NT2/D1 (cell line): ENCODE results near the gene TBL3.
A peak's percentile ranks its signal among the peaks of the same experiment; 100 is the strongest.

Experiments
- DNase-seq: peaks from one replicate; pipeline ENCODE4 v3.0.0-alpha.2; 2011; ENCODE audit warnings: low read depth, low spot score
- H3K27me3 ChIP-seq: 2 replicates; pipeline ENCODE4 v1.6.0; 2011; ENCODE audit warnings: mild to moderate bottlenecking; ENCODE audit not compliant: insufficient read length, insufficient read depth
- H3K36me3 ChIP-seq: 2 replicates; pipeline ENCODE4 v1.6.1; 2011; ENCODE audit warnings: mild to moderate bottlenecking, low read length, mixed read lengths; ENCODE audit not compliant: insufficient read depth, insufficient read length
- H3K4me1 ChIP-seq: 2 replicates; pipeline ENCODE4 v1.5.1; 2011; ENCODE audit not compliant: insufficient read depth, insufficient read length
- H3K4me3 ChIP-seq: 2 replicates; pipeline ENCODE4 v1.5.1; 2011; ENCODE audit warnings: low read depth; ENCODE audit not compliant: insufficient read length
- H3K9ac ChIP-seq: 2 replicates; pipeline ENCODE4 v1.6.0; 2011; ENCODE audit warnings: low read depth; ENCODE audit not compliant: insufficient read length
- H3K9me3 ChIP-seq: 2 replicates; pipeline ENCODE4 v1.5.1; 2011; ENCODE audit warnings: mild to moderate bottlenecking, low read length; ENCODE audit not compliant: insufficient read depth
- SUZ12 ChIP-seq: IDR thresholded peaks from 2 replicates; pipeline ENCODE4 v1.6.1; 2011; ENCODE audit not compliant: insufficient read length, insufficient read depth; ENCODE audit errors: extremely low read depth
- YY1 ChIP-seq: IDR thresholded peaks from 2 replicates; pipeline ENCODE4 v1.6.1; 2011; ENCODE audit not compliant: insufficient read length, insufficient read depth
- ZNF274 ChIP-seq: IDR thresholded peaks from 2 replicates; pipeline ENCODE4 v1.6.1; 2011; ENCODE audit warnings: mild to moderate bottlenecking, low read depth, low read length

The TBL3 gene

DNA sequence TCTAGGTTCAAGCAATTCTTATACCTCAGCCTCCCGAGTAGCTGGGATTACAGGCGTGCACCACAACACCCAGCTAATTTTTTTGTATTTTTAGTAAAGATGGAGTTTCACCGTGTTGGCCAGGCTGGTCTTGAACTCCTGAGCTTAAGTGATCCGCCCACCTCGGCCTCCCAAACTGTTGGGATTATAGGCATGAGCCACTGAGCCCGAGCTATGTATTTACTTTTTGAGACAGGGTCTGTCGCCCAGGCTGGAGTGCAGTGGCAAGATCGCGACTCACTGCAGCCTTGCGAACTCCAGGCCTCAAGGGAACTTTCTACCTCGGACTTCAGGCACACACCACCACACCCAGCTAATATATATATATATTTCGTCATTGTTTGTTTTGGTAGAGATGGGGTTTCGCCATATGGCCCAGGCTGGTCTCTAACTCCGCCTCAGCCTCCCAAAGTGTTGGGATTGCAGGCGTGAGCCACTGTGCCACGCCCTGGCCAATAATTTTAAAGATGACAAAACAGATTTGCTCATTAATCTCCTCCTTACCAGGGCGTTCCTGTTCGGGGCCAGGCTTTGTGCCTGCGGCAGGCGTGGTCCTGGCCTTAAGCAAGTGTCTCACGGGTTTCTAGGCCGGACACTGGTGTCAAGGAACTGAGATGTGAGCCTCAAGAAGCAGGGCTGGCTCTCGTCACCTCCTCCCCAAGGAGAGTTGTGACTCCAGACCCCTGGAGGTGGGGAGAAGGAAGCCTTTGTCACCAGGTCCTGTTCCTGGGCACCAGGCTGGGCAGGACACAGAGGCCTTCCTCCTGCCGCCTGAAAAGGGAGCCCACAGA is 43.5 kb downstream of the TBL3 start:
- peaks cover 17% of the 10 kb centered on the region for H3K27me3 ChIP-seq
- TF ChIP-seq YY1 (no peak), ZNF274 (no peak), SUZ12 (no peak)
- no peaks in the 10 kb centered on the region for H3K9me3 ChIP-seq
- peaks cover 4% of the 10 kb centered on the region for H3K36me3 ChIP-seq
- no peak overlapping the region for H3K4me3 ChIP-seq
- DNase-seq, result no peak
- peak overlapping the region; percentile 1 for H3K9ac ChIP-seq
- peaks cover 13% of the 10 kb centered on the region for H3K4me1 ChIP-seq

DNA sequence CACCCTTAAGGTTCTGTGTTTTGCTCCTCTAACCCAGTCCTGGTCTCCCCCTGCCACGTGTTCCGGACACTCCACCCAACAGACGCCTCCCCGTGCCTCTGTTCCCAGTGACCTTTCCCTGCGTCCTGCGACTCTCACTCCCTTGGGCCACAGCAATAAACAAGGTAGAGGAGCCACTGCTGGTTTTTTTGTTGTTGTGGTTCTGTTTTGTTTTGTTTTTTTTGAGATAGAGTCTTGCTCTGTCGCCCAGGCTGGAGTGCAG is 44.0 kb downstream of the TBL3 start:
- H3K27me3 ChIP-seq, result peaks cover 22% of the 10 kb centered on the region
- H3K4me1 ChIP-seq, result peaks cover 13% of the 10 kb centered on the region
- H3K9ac ChIP-seq, result peak overlapping the region; percentile 1
- DNase-seq, result no peak
- H3K36me3 ChIP-seq, result peaks cover under 1% of the 10 kb centered on the region
- no peaks in the 10 kb centered on the region for H3K9me3 ChIP-seq
- no peak for TF ChIP-seq SUZ12
- TF ChIP-seq YY1, result no peak
- TF ChIP-seq ZNF274, result no peak
- no peak overlapping the region for H3K4me3 ChIP-seq

DNA sequence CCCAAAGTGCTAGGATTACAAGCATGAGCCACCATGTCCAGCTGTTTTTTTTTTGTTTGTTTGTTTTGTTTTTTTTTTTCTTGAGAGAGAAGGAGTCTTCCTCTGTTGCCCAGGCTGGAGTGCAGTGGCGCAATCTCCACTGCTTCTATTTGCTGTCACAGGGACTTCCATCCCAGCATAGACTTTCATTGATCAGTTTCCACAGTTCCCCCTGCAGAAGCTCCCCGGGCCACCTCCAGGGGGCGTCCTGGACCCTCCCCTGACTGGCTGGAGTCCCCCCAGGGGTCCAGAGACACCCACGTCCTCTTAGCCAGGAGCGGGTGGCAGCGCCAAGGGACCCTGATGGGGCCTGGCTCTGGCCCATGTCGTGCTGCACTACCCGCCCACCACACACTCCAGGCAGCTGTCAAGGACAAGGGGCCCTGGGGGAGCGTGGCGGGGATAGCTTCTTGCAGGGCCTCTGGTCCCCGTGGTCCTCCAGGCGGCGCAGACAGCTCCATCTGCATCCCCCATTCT is 44.6 kb downstream of the TBL3 start:
- H3K4me1 ChIP-seq, result peaks cover 13% of the 10 kb centered on the region
- no peak for DNase-seq
- no peak overlapping the region for H3K9ac ChIP-seq
- TF ChIP-seq SUZ12, result no peak
- no peak for TF ChIP-seq ZNF274
- no peak for TF ChIP-seq YY1
- peaks cover 25% of the 10 kb centered on the region for H3K27me3 ChIP-seq
- no peaks in the 10 kb centered on the region for H3K9me3 ChIP-seq
- H3K4me3 ChIP-seq, result no peak overlapping the region
- no peaks in the 10 kb centered on the region for H3K36me3 ChIP-seq

DNA sequence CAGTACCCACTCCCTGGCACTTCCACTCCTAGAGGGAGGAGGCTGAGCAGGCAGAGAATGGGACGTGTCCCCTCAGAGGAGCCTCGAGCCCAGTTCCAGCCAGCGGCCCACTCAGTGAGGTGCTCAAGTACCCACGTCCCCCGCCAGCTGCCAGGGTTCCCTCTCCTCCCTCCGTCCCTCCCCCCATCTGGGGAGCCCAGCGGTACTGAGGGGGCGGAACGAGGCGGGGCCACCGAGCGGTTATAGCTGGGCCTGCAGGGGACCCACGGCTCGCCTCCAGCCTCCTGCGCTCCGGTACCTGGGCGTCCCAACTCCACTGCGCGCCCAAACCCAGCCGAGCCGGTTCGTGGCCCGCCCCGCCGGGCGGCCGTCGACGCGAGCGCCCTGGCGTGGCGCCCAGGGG is 47.7 kb downstream of the TBL3 start, which contains the start of gene NPW:
NPW (plus strand) TSS at position 268 of the 403 bp plus-strand sequence.
- Histone ChIP-seq H3K36me3 (no peaks in the 10 kb centered on the region), H3K9me3 (no peaks in the 10 kb centered on the region), H3K4me1 (peaks cover 14% of the 10 kb centered on the region), H3K27me3 (peaks cover 25% of the 10 kb centered on the region), H3K4me3 (peak within 1 kb of the TSS; percentile 56), H3K9ac (peak within 1 kb of the TSS; percentile 79)
- TF ChIP-seq YY1 (no peak), ZNF274 (no peak), SUZ12 (no peak)
- DNase-seq, result no peak

DNA sequence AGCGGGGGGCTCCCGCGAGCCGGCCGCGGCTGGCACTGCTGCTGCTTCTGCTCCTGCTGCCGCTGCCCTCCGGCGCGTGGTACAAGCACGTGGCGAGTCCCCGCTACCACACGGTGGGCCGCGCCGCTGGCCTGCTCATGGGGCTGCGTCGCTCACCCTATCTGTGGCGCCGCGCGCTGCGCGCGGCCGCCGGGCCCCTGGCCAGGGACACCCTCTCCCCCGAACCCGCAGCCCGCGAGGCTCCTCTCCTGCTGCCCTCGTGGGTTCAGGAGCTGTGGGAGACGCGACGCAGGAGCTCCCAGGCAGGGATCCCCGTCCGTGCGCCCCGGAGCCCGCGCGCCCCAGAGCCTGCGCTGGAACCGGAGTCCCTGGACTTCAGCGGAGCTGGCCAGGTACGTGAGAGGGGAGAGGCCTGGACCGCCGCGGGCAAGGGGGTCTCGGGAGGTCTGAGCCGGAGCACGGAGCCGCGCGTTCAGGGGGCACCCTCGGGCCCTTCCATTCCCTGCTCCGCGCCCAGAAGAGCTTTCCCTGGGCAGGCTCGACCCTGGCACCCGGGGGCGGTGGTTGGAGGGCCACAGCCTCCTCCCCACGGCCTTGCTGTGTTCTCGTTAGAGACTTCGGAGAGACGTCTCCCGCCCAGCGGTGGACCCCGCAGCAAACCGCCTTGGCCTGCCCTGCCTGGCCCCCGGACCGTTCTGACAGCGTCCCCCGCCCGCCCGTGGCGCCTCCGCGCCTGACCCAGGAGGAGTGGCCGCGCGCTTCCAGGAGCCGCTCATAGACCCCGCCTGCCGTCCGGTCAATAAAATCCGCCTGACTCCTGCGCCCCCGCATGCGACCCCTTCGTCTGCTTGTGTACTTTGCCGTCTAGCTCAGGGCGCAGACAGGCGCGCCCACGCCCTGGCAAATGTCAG is 48.3 kb downstream of the TBL3 start:
- H3K36me3 ChIP-seq, result no peaks in the 10 kb centered on the region
- DNase-seq, result no peak
- H3K9ac ChIP-seq, result peak overlapping the region; percentile 79
- no peaks in the 10 kb centered on the region for H3K9me3 ChIP-seq
- H3K4me1 ChIP-seq, result peaks cover 18% of the 10 kb centered on the region
- peaks cover 29% of the 10 kb centered on the region for H3K27me3 ChIP-seq
- peak overlapping the region; percentile 56 for H3K4me3 ChIP-seq
- TF ChIP-seq ZNF274, result no peak
- no peak for TF ChIP-seq SUZ12

DNA sequence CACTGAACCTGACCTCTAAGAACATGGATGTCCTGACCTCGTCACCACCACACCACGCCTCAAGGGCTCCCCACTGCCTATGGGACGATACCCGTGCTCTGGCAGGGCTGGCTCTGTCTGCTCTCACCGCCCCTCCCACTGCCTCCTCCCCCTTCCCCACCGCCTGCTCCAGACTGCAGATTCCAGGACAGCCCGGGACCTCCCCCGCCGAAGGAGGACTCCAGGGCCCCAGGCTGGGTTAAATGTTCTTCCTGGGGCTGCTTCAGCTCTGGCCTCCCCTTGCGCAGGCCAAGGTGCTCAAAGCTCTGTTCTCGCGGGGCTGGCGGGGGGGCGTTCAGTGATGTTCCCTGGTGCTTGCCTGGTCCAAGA is 50.9 kb downstream of the TBL3 start:
- Histone ChIP-seq H3K4me3 (peak overlapping the region; percentile 30), H3K4me1 (peaks cover 27% of the 10 kb centered on the region), H3K27me3 (peaks cover 47% of the 10 kb centered on the region), H3K9ac (peak overlapping the region; percentile 79), H3K9me3 (no peaks in the 10 kb centered on the region), H3K36me3 (no peaks in the 10 kb centered on the region)
- peak; percentile 36 for DNase-seq
- TF ChIP-seq ZNF274, result no peak
- TF ChIP-seq SUZ12, result no peak
- TF ChIP-seq YY1, result no peak
